KMS-11 (cell line): ENCODE data around the gene DENND1A.

Experiments used
- H2AFZ ChIP-seq: fragments of 200-600 bp; sonication (generic); 2 replicates; pipeline ENCODE4 v1.6.1; 2016; ENCODE audit warnings: antibody characterized with exemption, mixed run types, low read depth
- H3K27ac ChIP-seq: fragments of 200-600 bp; sonication (generic); 2 replicates; pipeline ENCODE4 v1.6.1; 2016; ENCODE audit warnings: mild to moderate bottlenecking, mixed run types
- H3K27me3 ChIP-seq: fragments of 200-600 bp; sonication (generic); 2 replicates; pipeline ENCODE4 v1.6.1; 2017; ENCODE audit warnings: mild to moderate bottlenecking, low read depth, mixed run types, moderate library complexity; ENCODE audit not compliant: insufficient read depth
- H3K36me3 ChIP-seq: fragments of 200-600 bp; sonication (generic); 2 replicates; pipeline ENCODE4 v1.6.1; 2017; ENCODE audit warnings: mild to moderate bottlenecking, mixed run types; ENCODE audit not compliant: insufficient read depth
- H3K4me1 ChIP-seq: fragments of 200-600 bp; sonication (generic); 2 replicates; pipeline ENCODE4 v1.6.1; 2016; ENCODE audit warnings: mild to moderate bottlenecking, low read depth, mixed run types; ENCODE audit not compliant: poor library complexity, severe bottlenecking
- H3K4me2 ChIP-seq: fragments of 200-600 bp; sonication (generic); 2 replicates; pipeline ENCODE4 v1.7.0; 2016; ENCODE audit warnings: mild to moderate bottlenecking, mixed run types
- H3K4me3 ChIP-seq: fragments of 200-600 bp; sonication (generic); IDR thresholded peaks from 2 replicates; pipeline ENCODE4 v1.6.1; 2017; ENCODE audit warnings: low read depth, low read length, mixed read lengths; ENCODE audit not compliant: insufficient read depth
- H3K79me2 ChIP-seq: fragments of 200-600 bp; sonication (generic); 2 replicates; pipeline ENCODE4 v1.6.1; 2016; ENCODE audit warnings: low read depth, mixed run types; ENCODE audit not compliant: insufficient read depth
- H3K9ac ChIP-seq: fragments of 200-600 bp; sonication (generic); 2 replicates; pipeline ENCODE4 v1.6.1; 2016; ENCODE audit warnings: mild to moderate bottlenecking, mixed run types
- H4K20me1 ChIP-seq: fragments of 200-600 bp; sonication (generic); 2 replicates; pipeline ENCODE4 v1.6.1; 2016; ENCODE audit warnings: mild to moderate bottlenecking, mixed run types; ENCODE audit not compliant: insufficient read depth
- CTCF ChIP-seq: fragments of 200-600 bp; sonication (generic); conservative IDR thresholded peaks from 2 replicates; pipeline ENCODE4 v1.6.1; 2017; ENCODE audit warnings: low read depth, mild to moderate bottlenecking, antibody characterized with exemption, low read length, moderate library complexity, mixed read lengths

Gene DENND1A

GRCh38 chr9:123680352-123680751 is 249.6 kb downstream of the DENND1A start:
- Histone ChIP-seq H3K4me3 (no peak overlapping the region), H3K27ac (peak overlapping the region; percentile 78; the same call in 1 of the 2 replicates), H3K79me2 (no peaks in the 10 kb centered on the region), H4K20me1 (no peaks in the 10 kb centered on the region), H2AFZ (no peak overlapping the region), H3K4me1 (peaks cover 69% of the 10 kb centered on the region), H3K9ac (no peak overlapping the region), H3K4me2 (peak overlapping the region; percentile 88), H3K27me3 (no peaks in the 10 kb centered on the region), H3K36me3 (no peaks in the 10 kb centered on the region)
- TF ChIP-seq CTCF, result no peak

- Histone ChIP-seq H3K4me2 (peak overlapping the region; percentile 88), H3K27me3 (no peaks in the 10 kb centered on the region), H3K4me3 (no peak overlapping the region), H3K4me1 (peaks cover 60% of the 10 kb centered on the region), H3K27ac (peak overlapping the region; percentile 78), H3K9ac (peak overlapping the region; percentile 39; the same call in 1 of the 2 replicates), H2AFZ (no peak overlapping the region), H4K20me1 (no peaks in the 10 kb centered on the region), H3K79me2 (no peaks in the 10 kb centered on the region), H3K36me3 (no peaks in the 10 kb centered on the region)
- no peak for TF ChIP-seq CTCF
Observed at GRCh38 chr9:123679330-123679987, 250.5 kb downstream of the DENND1A start.

GRCh38 chr9:123678878-123679329 is 251.0 kb downstream of the DENND1A start:
- no peak for TF ChIP-seq CTCF
- peak overlapping the region; percentile 78 for H3K27ac ChIP-seq
- H3K4me1 ChIP-seq, result peaks cover 54% of the 10 kb centered on the region
- H2AFZ ChIP-seq, result no peak overlapping the region
- no peaks in the 10 kb centered on the region for H3K27me3 ChIP-seq
- no peaks in the 10 kb centered on the region for H3K79me2 ChIP-seq
- H3K4me2 ChIP-seq, result peak overlapping the region; percentile 88
- H3K36me3 ChIP-seq, result no peaks in the 10 kb centered on the region
- peak overlapping the region; percentile 39; the same call in 1 of the 2 replicates for H3K9ac ChIP-seq
- no peaks in the 10 kb centered on the region for H4K20me1 ChIP-seq
- no peak overlapping the region for H3K4me3 ChIP-seq

GRCh38 chr9:123678038-123678877 is 251.7 kb downstream of the DENND1A start:
- Histone ChIP-seq H3K9ac (peak overlapping the region; percentile 39; the same call in 1 of the 2 replicates), H3K4me3 (no peak overlapping the region), H3K79me2 (no peaks in the 10 kb centered on the region), H3K36me3 (no peaks in the 10 kb centered on the region), H3K27ac (peak overlapping the region; percentile 78), H3K4me2 (peak overlapping the region; percentile 88), H2AFZ (no peak overlapping the region), H3K4me1 (peaks cover 51% of the 10 kb centered on the region), H3K27me3 (no peaks in the 10 kb centered on the region), H4K20me1 (no peaks in the 10 kb centered on the region)
- no peak for TF ChIP-seq CTCF
